ENCODE data around the gene FEZF2.

The FEZF2 gene

DNA sequence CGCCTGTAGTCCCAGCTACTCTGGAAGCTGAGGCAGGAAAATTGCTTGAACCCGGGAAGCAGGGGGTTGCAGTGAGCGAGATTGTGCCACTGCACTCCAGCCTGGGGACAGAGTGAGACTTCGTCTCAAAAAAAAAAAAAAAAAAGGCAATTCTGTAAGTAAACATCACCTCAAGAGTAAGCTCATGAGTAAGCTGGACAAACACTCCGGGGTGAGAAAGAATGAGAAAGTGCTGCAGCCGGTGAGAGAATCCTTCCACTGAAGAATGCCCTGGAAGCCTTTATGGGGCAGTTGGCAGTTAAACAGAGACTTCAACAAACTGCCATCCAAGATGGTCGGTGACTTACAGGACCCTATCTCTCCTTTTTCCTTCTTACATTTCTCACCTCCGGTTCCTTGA, 47.5 kb downstream of the FEZF2 start:
- no peak for DNase-seq

DNA sequence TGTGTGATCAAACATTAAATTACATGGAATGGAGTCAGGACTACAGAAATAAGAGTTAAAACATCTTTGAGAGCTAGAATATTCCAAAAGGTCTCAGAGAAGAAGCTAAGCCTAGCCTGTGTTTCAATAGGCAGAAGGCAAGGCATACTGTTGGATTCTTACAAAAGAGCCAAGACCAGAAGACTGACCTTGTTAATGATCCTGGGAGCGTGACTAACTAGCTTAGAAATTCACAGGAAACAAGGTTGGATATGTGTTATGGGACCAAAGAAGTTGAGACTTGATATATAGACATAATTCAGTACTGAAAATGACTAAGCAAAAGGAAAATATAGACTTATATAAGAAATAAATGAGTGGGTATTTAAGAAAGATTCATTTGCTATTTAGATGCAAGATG, 50.1 kb downstream of the FEZF2 start:
- no peak for DNase-seq
